K562 (cell line): ENCODE results near the gene KNG1. TPM values are rescaled to one million over a fixed set of nuclear protein-coding genes. Genes with fewer than 3 reads are reported as not detected.

Experiments used
- ADNP ChIP-seq: fragments of 200-800 bp; sonication (Bioruptor generic); IDR thresholded peaks from 2 replicates; pipeline ENCODE4 v1.6.1; 2016; ENCODE audit warnings: missing genetic modification characterization, missing compliant biosample characterization
- ARID2 ChIP-seq: fragments of 450-650 bp; IDR thresholded peaks from 2 replicates; pipeline ENCODE4 v1.6.1; 2017; ENCODE audit warnings: antibody characterized with exemption, mild to moderate bottlenecking
- CBX5 ChIP-seq: IDR thresholded peaks from 2 replicates; pipeline ENCODE4 v1.6.1; 2014; ENCODE audit warnings: low read depth, borderline replicate concordance
- CCNT2 ChIP-seq: IDR thresholded peaks from 2 replicates; pipeline ENCODE4 v1.6.1; 2011; ENCODE audit warnings: borderline replicate concordance, low read depth, mild to moderate bottlenecking, moderate library complexity, mixed read lengths, low read length; ENCODE audit not compliant: insufficient read length; ENCODE audit errors: extremely low read depth
- COPS2 ChIP-seq: fragments of 450-650 bp; conservative IDR thresholded peaks from 2 replicates; pipeline ENCODE4 v1.6.1; 2016; ENCODE audit warnings: mild to moderate bottlenecking, moderate library complexity
- EHMT2 ChIP-seq: fragments of 450-650 bp; IDR thresholded peaks from 2 replicates; pipeline ENCODE4 v1.6.1; 2018; ENCODE audit warnings: antibody characterized with exemption
- FOXA3 ChIP-seq, 2 experiments: fragments of 450-650 bp in 1 of 2; sonication (generic) in 1 of 2; formaldehyde crosslinking; IDR thresholded peaks in 1 of 2; conservative IDR thresholded peaks in 1 of 2; 2 replicates each; pipeline versions ENCODE4 v1.4.0 to v1.8.0; 2020 to 2022; ENCODE audit warnings: mild to moderate bottlenecking in 2 of 2, missing genetic modification reagents in 1 of 2
- L3MBTL2 ChIP-seq: fragments of 450-650 bp; IDR thresholded peaks from 2 replicates; pipeline ENCODE4 v1.6.1; 2016; ENCODE audit warnings: mild to moderate bottlenecking, moderate library complexity
- LEF1 ChIP-seq: fragments of 450-650 bp; IDR thresholded peaks from 2 replicates; pipeline ENCODE4 v1.6.1; 2016; ENCODE audit warnings: mild to moderate bottlenecking
- OTX1 ChIP-seq: fragments of 450-650 bp; formaldehyde crosslinking; IDR thresholded peaks from 2 replicates; pipeline ENCODE4 v1.4.0; 2022; ENCODE audit warnings: mild to moderate bottlenecking
- RNF2 ChIP-seq: sonication (generic); IDR thresholded peaks from 2 replicates; pipeline ENCODE4 v1.6.1; 2016
- SMARCC2 ChIP-seq: fragments of 450-650 bp; IDR thresholded peaks from 2 replicates; pipeline ENCODE4 v1.6.1; 2017; ENCODE audit warnings: antibody characterized with exemption, moderate library complexity, mild to moderate bottlenecking, low read depth
- SPI1 ChIP-seq: IDR thresholded peaks from 2 replicates; pipeline ENCODE4 v1.6.1; 2011; ENCODE audit warnings: low read depth, low read length, control low read depth, borderline replicate concordance
- TAL1 ChIP-seq: fragments of 450-650 bp; IDR thresholded peaks from 2 replicates; pipeline ENCODE4 v1.6.1; 2016; ENCODE audit warnings: mild to moderate bottlenecking
- TBL1XR1 ChIP-seq, 2 experiments: IDR thresholded peaks; 2 replicates each; pipeline ENCODE4 v1.6.1; 2012; ENCODE audit warnings: improper control_type of control experiment in 2 of 2, low read length in 2 of 2, mild to moderate bottlenecking in 1 of 2
- TBP ChIP-seq: optimal IDR thresholded peaks from 2 replicates; pipeline ENCODE3; 2011; ENCODE audit warnings: low read depth, low read length, improper control_type of control experiment
- TCF7 ChIP-seq: sonication (generic); IDR thresholded peaks from 2 replicates; pipeline ENCODE4 v1.6.1; 2016; ENCODE audit warnings: antibody characterized with exemption, borderline replicate concordance
- TEAD4 ChIP-seq, 2 experiments: sonication (generic) in 1 of 2; formaldehyde crosslinking in 1 of 2; IDR thresholded peaks; 2 replicates each; pipeline versions ENCODE4 v1.6.1 to v1.8.0; 2012 to 2022; ENCODE audit warnings: borderline replicate concordance in 1 of 2, inconsistent platforms in 1 of 2, low read length in 1 of 2, mild to moderate bottlenecking in 1 of 2, missing genetic modification reagents in 1 of 2
- U2AF1 ChIP-seq: fragments of 200-400 bp; formaldehyde crosslinking; optimal IDR thresholded peaks from 2 replicates; pipeline ENCODE3; 2017; ENCODE audit warnings: mild to moderate bottlenecking, low read depth, low read length, moderate library complexity
- ZNF197 ChIP-seq: fragments of 200-800 bp; sonication (Bioruptor generic); IDR thresholded peaks from 2 replicates; pipeline ENCODE4 v1.6.1; 2016; ENCODE audit warnings: low read depth, missing genetic modification characterization, missing compliant biosample characterization
- ZNF232 ChIP-seq: sonication (generic); formaldehyde crosslinking; IDR thresholded peaks from 2 replicates; pipeline ENCODE4 v1.8.0; 2022; ENCODE audit warnings: mild to moderate bottlenecking, missing genetic modification reagents
- ZNF282 ChIP-seq: sonication (generic); formaldehyde crosslinking; IDR thresholded peaks from 2 replicates; pipeline ENCODE4 v1.8.1; 2023; ENCODE audit warnings: missing genetic modification reagents
- ZNF311 ChIP-seq: fragments of 250-450 bp; sonication (Bioruptor Pico); IDR thresholded peaks from 2 replicates; pipeline ENCODE4 v1.4.0; 2020; ENCODE audit warnings: mild to moderate bottlenecking, moderate library complexity
- ZNF507 ChIP-seq: conservative IDR thresholded peaks from 2 replicates; pipeline ENCODE4 v1.6.1; 2017; ENCODE audit warnings: missing genetic modification characterization, missing compliant biosample characterization
- ZNF583 ChIP-seq: fragments of 250-450 bp; sonication (Bioruptor Pico); IDR thresholded peaks from 2 replicates; pipeline ENCODE4 v1.4.0; 2020
- polyA plus RNA-seq, 8 experiments: library from polyadenylated mRNA; depleted of rRNA in 4 of 8; stranded (reverse) in 5 of 8; unstranded in 3 of 8; fragments of >200 nt; fragmentation: Nextera tagmentation in 2 of 8; fragmentation: Illumina TruSeq in 1 of 8; extraction: Ambion mirVana in 2 of 8; extraction: Trizol in 1 of 8; gene quantifications; 2 replicates each; pipeline versions ENCODE4 v1.2.1 to v1.2.3, GENCODE V29; 2011 to 2014; ENCODE audit warnings: inconsistent platforms in 1 of 8, missing spikeins in 1 of 8
- total RNA-seq, 7 experiments: library from RNA; depleted of rRNA in 6 of 7; stranded (reverse); fragments of >200 nt in 6 of 7; fragmentation: Illumina TruSeq in 2 of 7; extraction: Trizol in 2 of 7; gene quantifications; 2 replicates each; pipeline versions ENCODE4 v1.2.1 to v1.2.3, GENCODE V29; 2011 to 2021; ENCODE audit warnings: low replicate concordance in 1 of 7
- TF ChIP-seq, protein P1 (sequence below): fragments of 450-650 bp; IDR thresholded peaks from 2 replicates; pipeline ENCODE4 v1.6.1; 2016; ENCODE audit warnings: antibody characterized with exemption
- TF ChIP-seq, protein P2 (sequence below), 2 experiments: IDR thresholded peaks; 2 replicates each; pipeline ENCODE4 v1.6.1; 2011; ENCODE audit warnings: borderline replicate concordance in 1 of 2, control low read depth in 1 of 2, low read depth in 1 of 2, low read length in 1 of 2, mild to moderate bottlenecking in 1 of 2, mixed read lengths in 1 of 2, moderate library complexity in 1 of 2; ENCODE audit not compliant: insufficient read depth in 1 of 2, insufficient read length in 1 of 2, poor library complexity in 1 of 2, severe bottlenecking in 1 of 2; ENCODE audit errors: extremely low read depth in 1 of 2

The KNG1 gene
- total and polyA plus RNA-seq, 9 of the 15 experiments (the other 6 are each of a cell fraction or from before 2014, with no cell fraction given), result 0.09 TPM; not detected in 8

DNA sequence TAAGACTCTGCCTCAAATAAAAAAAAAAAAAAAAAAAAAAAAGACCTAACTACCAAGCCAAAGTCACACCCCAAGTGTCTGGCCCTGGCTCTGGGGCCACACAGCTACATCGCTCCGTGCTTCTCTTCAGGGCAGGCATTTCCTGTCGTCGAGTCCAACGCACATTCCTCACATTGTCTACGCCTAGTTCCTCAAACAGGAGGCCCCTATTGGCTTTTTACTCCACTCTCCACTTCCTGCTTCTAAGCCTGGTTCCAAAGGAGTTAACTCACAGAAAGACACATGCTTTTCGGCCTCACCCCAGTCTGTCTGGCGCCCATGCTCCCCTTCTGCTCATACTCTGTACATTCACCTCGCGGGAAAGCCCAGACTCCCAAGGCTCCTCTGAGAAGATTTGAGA, 28.8 kb downstream of the KNG1 start (continued):
- TF ChIP-seq, protein P1, sequence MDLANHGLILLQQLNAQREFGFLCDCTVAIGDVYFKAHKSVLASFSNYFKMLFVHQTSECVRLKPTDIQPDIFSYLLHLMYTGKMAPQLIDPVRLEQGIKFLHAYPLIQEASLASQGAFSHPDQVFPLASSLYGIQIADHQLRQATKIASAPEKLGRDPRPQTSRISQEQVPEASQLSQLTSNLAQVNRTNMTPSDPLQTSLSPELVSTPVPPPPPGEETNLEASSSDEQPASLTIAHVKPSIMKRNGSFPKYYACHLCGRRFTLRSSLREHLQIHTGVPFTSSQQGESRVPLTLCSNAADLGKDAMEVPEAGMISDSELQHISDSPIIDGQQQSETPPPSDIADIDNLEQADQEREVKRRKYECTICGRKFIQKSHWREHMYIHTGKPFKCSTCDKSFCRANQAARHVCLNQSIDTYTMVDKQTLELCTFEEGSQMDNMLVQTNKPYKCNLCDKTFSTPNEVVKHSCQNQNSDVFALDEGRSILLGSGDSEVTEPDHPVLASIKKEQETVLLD, result no peak
- peak; percentile 43; the same call in 1 of the 2 replicates for TF ChIP-seq TEAD4 (IDR thresholded peaks at IDR 0.05; ENCODE audit: low read length)
- TF ChIP-seq TEAD4 (CRISPR knock-in tag; IDR thresholded peaks at IDR 0.05; ENCODE audit: borderline replicate concordance), result no peak
- no peak for TF ChIP-seq ZNF197 (CRISPR knock-in tag)
- no peak for TF ChIP-seq CBX5
- TF ChIP-seq EHMT2, result no peak
- no peak for TF ChIP-seq SMARCC2
- TF ChIP-seq ZNF311 (CRISPR knock-in tag), result no peak
- TF ChIP-seq U2AF1, result no peak
- no peak for TF ChIP-seq ZNF583
- TF ChIP-seq LEF1, result no peak
- TF ChIP-seq COPS2, result no peak
- no peak for TF ChIP-seq FOXA3 (CRISPR knock-in tag; conservative IDR thresholded peaks at IDR 0.05 in 1 of 2, IDR thresholded peaks at IDR 0.05 in 1 of 2)
- no peak for TF ChIP-seq ADNP (tag)
- TF ChIP-seq ZNF507 (tag), result no peak
- TF ChIP-seq TBL1XR1 (IDR thresholded peaks at IDR 0.05; ENCODE audit: low read length in 2 of 2), result no peak
- TF ChIP-seq TCF7, result no peak
- no peak for TF ChIP-seq ZNF232
- TF ChIP-seq L3MBTL2, result peak; percentile 82
- no peak for TF ChIP-seq ARID2
- TF ChIP-seq, protein P2, sequence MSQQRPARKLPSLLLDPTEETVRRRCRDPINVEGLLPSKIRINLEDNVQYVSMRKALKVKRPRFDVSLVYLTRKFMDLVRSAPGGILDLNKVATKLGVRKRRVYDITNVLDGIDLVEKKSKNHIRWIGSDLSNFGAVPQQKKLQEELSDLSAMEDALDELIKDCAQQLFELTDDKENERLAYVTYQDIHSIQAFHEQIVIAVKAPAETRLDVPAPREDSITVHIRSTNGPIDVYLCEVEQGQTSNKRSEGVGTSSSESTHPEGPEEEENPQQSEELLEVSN (IDR thresholded peaks at IDR 0.05; ENCODE audit: borderline replicate concordance in 1 of 2, extremely low read depth in 1 of 2, insufficient read depth in 1 of 2, insufficient read length in 1 of 2, low read depth in 1 of 2, low read length in 1 of 2, poor library complexity in 1 of 2, severe bottlenecking in 1 of 2), result peak in 1 of 2 experiments; percentile 36
- no peak for TF ChIP-seq ZNF282
- no peak for TF ChIP-seq CCNT2
- no peak for TF ChIP-seq TBP
- no peak for TF ChIP-seq RNF2
- TF ChIP-seq OTX1 (CRISPR knock-in tag), result no peak
- TF ChIP-seq TAL1, result no peak
- peak; percentile 76 for TF ChIP-seq SPI1
- TF ChIP-seq, all 486 proteins: peak for 13
